GM03348 (cell line): ENCODE data around the gene SLFN12L.
"Not testable (repeated sequence)": the region's sequence is repeated elsewhere in the genome, so short reads cannot be mapped to it uniquely, and the experiment has no call there.

Experiments
- DNase-seq: peaks from one replicate; pipeline ENCODE4 v3.0.0; 2012; ENCODE audit warnings: low spot score

The SLFN12L gene

GRCh38 chr17:35537601-35538141 lies at the start of gene SLFN12L:
Gene SLFN12L, minus strand, starts transcription at chr17:35537678. Its CDS starts 15,314 bp downstream, at chr17:35522364.
- no peak for DNase-seq

GRCh38 chr17:35586569-35587073 lies 49.1 kb upstream of the SLFN12L start:
- DNase-seq: no peak

- DNase-seq: no peak
Measured at GRCh38 chr17:35584061-35584460, 46.6 kb upstream of the SLFN12L start.

GRCh38 chr17:35578929-35579432 lies 41.5 kb upstream of the SLFN12L start:
- no peak for DNase-seq

GRCh38 chr17:35578197-35578928 lies 40.9 kb upstream of the SLFN12L start, which contains the start of gene PEX12:
Gene PEX12, minus strand, starts transcription at chr17:35578571. Its CDS starts 550 bp downstream, at chr17:35578021.
- DNase-seq: peak; percentile 86

GRCh38 chr17:35577830-35578196 lies 40.3 kb upstream of the SLFN12L start:
- peak; percentile 14 for DNase-seq

GRCh38 chr17:35575759-35576158 lies 38.3 kb upstream of the SLFN12L start:
- DNase-seq: no peak

- DNase-seq: no peak
Measured at GRCh38 chr17:35569405-35569804, 31.9 kb upstream of the SLFN12L start.

GRCh38 chr17:35568561-35568960 lies 31.1 kb upstream of the SLFN12L start:
- peak; percentile 33 for DNase-seq

- no peak for DNase-seq
Measured at GRCh38 chr17:35566968-35567367, 29.5 kb upstream of the SLFN12L start.

GRCh38 chr17:35563181-35563580 lies 25.7 kb upstream of the SLFN12L start:
- not testable (repeated sequence) for DNase-seq

- DNase-seq: no peak
Measured at GRCh38 chr17:35560703-35561102, 23.2 kb upstream of the SLFN12L start, which contains the start of gene SLFN14. Gene SLFN14, minus strand, starts transcription at chr17:35560819. Its CDS starts 2,757 bp downstream, at chr17:35558062.

- DNase-seq: no peak
Measured at GRCh38 chr17:35559495-35560210, 22.2 kb upstream of the SLFN12L start.

- no peak for DNase-seq
Measured at GRCh38 chr17:35557353-35557752, 19.9 kb upstream of the SLFN12L start.

- no peak for DNase-seq
Measured at GRCh38 chr17:35555691-35556090, 18.2 kb upstream of the SLFN12L start.

- no peak for DNase-seq
Measured at GRCh38 chr17:35554668-35555067, 17.2 kb upstream of the SLFN12L start.

GRCh38 chr17:35553310-35553709 lies 15.8 kb upstream of the SLFN12L start:
- no peak for DNase-seq

- no peak for DNase-seq
Measured at GRCh38 chr17:35548978-35549377, 11.5 kb upstream of the SLFN12L start.

- DNase-seq: no peak
Measured at GRCh38 chr17:35548208-35548810, 10.8 kb upstream of the SLFN12L start.

GRCh38 chr17:35546487-35546886 lies 9.0 kb upstream of the SLFN12L start:
- DNase-seq: no peak

- DNase-seq: no peak
Measured at GRCh38 chr17:35545150-35545549, 7.7 kb upstream of the SLFN12L start.

- no peak for DNase-seq
Measured at GRCh38 chr17:35543856-35544255, 6.4 kb upstream of the SLFN12L start.
